PC-9 (cell line): Measurements from ENCODE around the gene COIL.

Experiments used
- EZH2 ChIP-seq: fragments of 200-600 bp; sonication (generic); IDR thresholded peaks from 2 replicates; pipeline ENCODE4 v1.8.0; 2017; ENCODE audit warnings: antibody characterized with exemption, low read depth
- TF ChIP-seq, protein P1 (sequence below): fragments of 200-600 bp; sonication (generic); conservative IDR thresholded peaks from 2 replicates; pipeline ENCODE4 v1.6.1; 2017; ENCODE audit warnings: mixed run types, antibody characterized with exemption, mild to moderate bottlenecking, moderate library complexity

GRCh38 chr17:56910509-56911235 is 50.2 kb downstream of the COIL start:
- TF ChIP-seq, protein P1, sequence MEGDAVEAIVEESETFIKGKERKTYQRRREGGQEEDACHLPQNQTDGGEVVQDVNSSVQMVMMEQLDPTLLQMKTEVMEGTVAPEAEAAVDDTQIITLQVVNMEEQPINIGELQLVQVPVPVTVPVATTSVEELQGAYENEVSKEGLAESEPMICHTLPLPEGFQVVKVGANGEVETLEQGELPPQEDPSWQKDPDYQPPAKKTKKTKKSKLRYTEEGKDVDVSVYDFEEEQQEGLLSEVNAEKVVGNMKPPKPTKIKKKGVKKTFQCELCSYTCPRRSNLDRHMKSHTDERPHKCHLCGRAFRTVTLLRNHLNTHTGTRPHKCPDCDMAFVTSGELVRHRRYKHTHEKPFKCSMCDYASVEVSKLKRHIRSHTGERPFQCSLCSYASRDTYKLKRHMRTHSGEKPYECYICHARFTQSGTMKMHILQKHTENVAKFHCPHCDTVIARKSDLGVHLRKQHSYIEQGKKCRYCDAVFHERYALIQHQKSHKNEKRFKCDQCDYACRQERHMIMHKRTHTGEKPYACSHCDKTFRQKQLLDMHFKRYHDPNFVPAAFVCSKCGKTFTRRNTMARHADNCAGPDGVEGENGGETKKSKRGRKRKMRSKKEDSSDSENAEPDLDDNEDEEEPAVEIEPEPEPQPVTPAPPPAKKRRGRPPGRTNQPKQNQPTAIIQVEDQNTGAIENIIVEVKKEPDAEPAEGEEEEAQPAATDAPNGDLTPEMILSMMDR: no peak
- TF ChIP-seq EZH2: no peak
